ENCODE results near the gene ARHGAP15. TPM values are rescaled to one million over a fixed set of nuclear protein-coding genes. Genes with fewer than 3 reads are reported as not detected.

Gene ARHGAP15
- total and polyA plus RNA-seq, 4 donors: 3.8 to 17.9 (median 13.2) TPM

DNA sequence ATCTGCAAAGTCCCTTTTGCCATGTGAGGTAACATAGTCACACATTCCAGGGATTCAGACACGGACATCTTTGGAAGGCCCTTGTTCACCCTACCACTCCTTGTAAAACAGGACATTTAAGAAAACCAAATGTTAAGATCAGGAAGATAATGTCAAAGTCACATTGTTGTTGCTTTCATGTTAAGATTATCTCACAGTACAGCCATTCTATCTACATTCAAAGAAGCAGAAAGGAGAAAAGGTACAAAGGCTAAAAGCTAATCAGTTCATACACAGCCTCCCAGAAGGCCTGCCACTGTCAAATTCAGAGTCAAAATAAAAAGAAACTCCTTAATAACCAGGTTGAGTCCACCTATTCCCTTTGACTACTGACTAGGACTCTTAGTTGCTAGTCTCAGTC is 573.7 kb downstream of the ARHGAP15 start:
- no peak for DNase-seq (ENCODE audit: low spot score)
- TF ChIP-seq HNF4G (IDR thresholded peaks at IDR 0.05): no peak
- no peak for TF ChIP-seq FOXA1 (IDR thresholded peaks at IDR 0.05)
- TF ChIP-seq, protein P1, sequence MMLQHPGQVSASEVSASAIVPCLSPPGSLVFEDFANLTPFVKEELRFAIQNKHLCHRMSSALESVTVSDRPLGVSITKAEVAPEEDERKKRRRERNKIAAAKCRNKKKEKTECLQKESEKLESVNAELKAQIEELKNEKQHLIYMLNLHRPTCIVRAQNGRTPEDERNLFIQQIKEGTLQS (IDR thresholded peaks at IDR 0.05): no peak
- TF ChIP-seq ZBTB33 (IDR thresholded peaks at IDR 0.05): no peak
- no peak for TF ChIP-seq MAX (IDR thresholded peaks at IDR 0.05)
- no peak for TF ChIP-seq NR2F2 (IDR thresholded peaks at IDR 0.05)
- TF ChIP-seq RXRA (IDR thresholded peaks at IDR 0.05): no peak
- no peak for TF ChIP-seq FOXA2 (IDR thresholded peaks at IDR 0.05)
- no peak for TF ChIP-seq YY1 (IDR thresholded peaks at IDR 0.05)
- no peak for TF ChIP-seq HNF4A (conservative IDR thresholded peaks at IDR 0.05)
- no peak for TF ChIP-seq EGR1 (IDR thresholded peaks at IDR 0.05; ENCODE audit: low read depth in 2 of 2)
- Histone ChIP-seq H3K4me3 (ENCODE audit: low read depth in 1 of 3, low read length in 3 of 3) (no peak overlapping the region), H3K9ac (ENCODE audit: low read depth in 1 of 2, low read length in 2 of 2) (no peak overlapping the region), H3K36me3 (ENCODE audit: control insufficient read depth in 4 of 4, insufficient read depth in 3 of 4, low read depth in 1 of 4, low read length in 3 of 4) (peaks cover 0 to 2% (median 0%) of the 10 kb centered on the region in 4 donors), H3K27me3 (ENCODE audit: control insufficient read depth in 4 of 4, insufficient read depth in 4 of 4, low read length in 3 of 4) (no peaks in the 10 kb centered on the region), H3K9me3 (ENCODE audit: control insufficient read depth in 4 of 4, low read length in 3 of 4) (no peaks in the 10 kb centered on the region), H3K27ac (ENCODE audit: low read depth in 1 of 2, low read length in 2 of 2) (no peak overlapping the region), H3K4me1 (ENCODE audit: control insufficient read depth in 4 of 4, insufficient read depth in 4 of 4, low read length in 3 of 4) (no peaks in the 10 kb centered on the region)
- WGBS: 53% methylated on average over 1 of the region's 1 CpG

- WGBS: 88% methylated on average over 3 of the region's 3 CpGs
- Histone ChIP-seq H3K4me1 (ENCODE audit: control insufficient read depth in 4 of 4, insufficient read depth in 4 of 4, low read length in 3 of 4) (no peaks in the 10 kb centered on the region), H3K27me3 (ENCODE audit: control insufficient read depth in 4 of 4, insufficient read depth in 4 of 4, low read length in 3 of 4) (no peaks in the 10 kb centered on the region), H3K9me3 (ENCODE audit: control insufficient read depth in 4 of 4, low read length in 3 of 4) (peaks cover 0 to 4% (median 0%) of the 10 kb centered on the region in 4 donors), H3K4me3 (ENCODE audit: low read depth in 1 of 3, low read length in 3 of 3) (no peak overlapping the region), H3K27ac (ENCODE audit: low read depth in 1 of 2, low read length in 2 of 2) (no peak overlapping the region), H3K9ac (ENCODE audit: low read depth in 1 of 2, low read length in 2 of 2) (no peak overlapping the region), H3K36me3 (ENCODE audit: control insufficient read depth in 4 of 4, insufficient read depth in 3 of 4, low read depth in 1 of 4, low read length in 3 of 4) (peaks cover 0 to 2% (median 0%) of the 10 kb centered on the region in 4 donors)
- DNase-seq (ENCODE audit: low spot score): no peak
- TF ChIP-seq EGR1 (IDR thresholded peaks at IDR 0.05; ENCODE audit: low read depth in 2 of 2) (no peak), GABPA (IDR thresholded peaks at IDR 0.05 in 1 of 2, conservative IDR thresholded peaks at IDR 0.05 in 1 of 2) (no peak), RXRA (IDR thresholded peaks at IDR 0.05) (no peak), NR2F2 (IDR thresholded peaks at IDR 0.05) (no peak), HNF4A (conservative IDR thresholded peaks at IDR 0.05) (no peak), MAX (IDR thresholded peaks at IDR 0.05) (no peak), HNF4G (IDR thresholded peaks at IDR 0.05) (no peak), RAD21 (IDR thresholded peaks at IDR 0.05) (no peak), ZBTB33 (IDR thresholded peaks at IDR 0.05) (no peak), FOXA1 (IDR thresholded peaks at IDR 0.05) (no peak), SP1 (IDR thresholded peaks at IDR 0.05) (no peak), FOXA2 (IDR thresholded peaks at IDR 0.05) (no peak), TAF1 (conservative IDR thresholded peaks at IDR 0.05) (no peak), YY1 (IDR thresholded peaks at IDR 0.05) (no peak), JUND (IDR thresholded peaks at IDR 0.05) (no peak)
- TF ChIP-seq, protein P2, sequence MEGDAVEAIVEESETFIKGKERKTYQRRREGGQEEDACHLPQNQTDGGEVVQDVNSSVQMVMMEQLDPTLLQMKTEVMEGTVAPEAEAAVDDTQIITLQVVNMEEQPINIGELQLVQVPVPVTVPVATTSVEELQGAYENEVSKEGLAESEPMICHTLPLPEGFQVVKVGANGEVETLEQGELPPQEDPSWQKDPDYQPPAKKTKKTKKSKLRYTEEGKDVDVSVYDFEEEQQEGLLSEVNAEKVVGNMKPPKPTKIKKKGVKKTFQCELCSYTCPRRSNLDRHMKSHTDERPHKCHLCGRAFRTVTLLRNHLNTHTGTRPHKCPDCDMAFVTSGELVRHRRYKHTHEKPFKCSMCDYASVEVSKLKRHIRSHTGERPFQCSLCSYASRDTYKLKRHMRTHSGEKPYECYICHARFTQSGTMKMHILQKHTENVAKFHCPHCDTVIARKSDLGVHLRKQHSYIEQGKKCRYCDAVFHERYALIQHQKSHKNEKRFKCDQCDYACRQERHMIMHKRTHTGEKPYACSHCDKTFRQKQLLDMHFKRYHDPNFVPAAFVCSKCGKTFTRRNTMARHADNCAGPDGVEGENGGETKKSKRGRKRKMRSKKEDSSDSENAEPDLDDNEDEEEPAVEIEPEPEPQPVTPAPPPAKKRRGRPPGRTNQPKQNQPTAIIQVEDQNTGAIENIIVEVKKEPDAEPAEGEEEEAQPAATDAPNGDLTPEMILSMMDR (IDR thresholded peaks at IDR 0.05; ENCODE audit: low read depth, low read length, missing input control): no peak
- TF ChIP-seq, protein P1 (IDR thresholded peaks at IDR 0.05): no peak
- TF ChIP-seq, protein P3, sequence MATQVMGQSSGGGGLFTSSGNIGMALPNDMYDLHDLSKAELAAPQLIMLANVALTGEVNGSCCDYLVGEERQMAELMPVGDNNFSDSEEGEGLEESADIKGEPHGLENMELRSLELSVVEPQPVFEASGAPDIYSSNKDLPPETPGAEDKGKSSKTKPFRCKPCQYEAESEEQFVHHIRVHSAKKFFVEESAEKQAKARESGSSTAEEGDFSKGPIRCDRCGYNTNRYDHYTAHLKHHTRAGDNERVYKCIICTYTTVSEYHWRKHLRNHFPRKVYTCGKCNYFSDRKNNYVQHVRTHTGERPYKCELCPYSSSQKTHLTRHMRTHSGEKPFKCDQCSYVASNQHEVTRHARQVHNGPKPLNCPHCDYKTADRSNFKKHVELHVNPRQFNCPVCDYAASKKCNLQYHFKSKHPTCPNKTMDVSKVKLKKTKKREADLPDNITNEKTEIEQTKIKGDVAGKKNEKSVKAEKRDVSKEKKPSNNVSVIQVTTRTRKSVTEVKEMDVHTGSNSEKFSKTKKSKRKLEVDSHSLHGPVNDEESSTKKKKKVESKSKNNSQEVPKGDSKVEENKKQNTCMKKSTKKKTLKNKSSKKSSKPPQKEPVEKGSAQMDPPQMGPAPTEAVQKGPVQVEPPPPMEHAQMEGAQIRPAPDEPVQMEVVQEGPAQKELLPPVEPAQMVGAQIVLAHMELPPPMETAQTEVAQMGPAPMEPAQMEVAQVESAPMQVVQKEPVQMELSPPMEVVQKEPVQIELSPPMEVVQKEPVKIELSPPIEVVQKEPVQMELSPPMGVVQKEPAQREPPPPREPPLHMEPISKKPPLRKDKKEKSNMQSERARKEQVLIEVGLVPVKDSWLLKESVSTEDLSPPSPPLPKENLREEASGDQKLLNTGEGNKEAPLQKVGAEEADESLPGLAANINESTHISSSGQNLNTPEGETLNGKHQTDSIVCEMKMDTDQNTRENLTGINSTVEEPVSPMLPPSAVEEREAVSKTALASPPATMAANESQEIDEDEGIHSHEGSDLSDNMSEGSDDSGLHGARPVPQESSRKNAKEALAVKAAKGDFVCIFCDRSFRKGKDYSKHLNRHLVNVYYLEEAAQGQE (IDR thresholded peaks at IDR 0.05): no peak
Measured at GRCh38 chr2:143704451-143705106, 575.4 kb downstream of the ARHGAP15 start.

Measured in liver (tissue), 9 donors.